Activated naive CD8-positive, alpha-beta T cell treated with anti-CD3 and anti-CD28 coated beads, Interleukin-2, amount 10 ng/mL, durations not matched to agents 7 days and 5 days (primary cell): Measurements from ENCODE around the gene ACAD10. TPM values are rescaled to one million over a fixed set of nuclear protein-coding genes. Genes with fewer than 3 reads are reported as not detected.
"Not testable (repeated sequence)": the region's sequence is repeated elsewhere in the genome, so short reads cannot be mapped to it uniquely, and the experiment has no call there.

ENCODE experiments used
- ATAC-seq: fragments of 150-1000 bp; cut with Tn5 transposase; one replicate; pipeline ENCODE4 v1.10.0; 2021; ENCODE audit warnings: low read depth, moderate library complexity
- POLR2A ChIA-PET: fragments of 350-600 bp; sonication (Branson Sonifier 250); formaldehyde crosslinking; loops from one replicate; lab custom pipeline; 2021; ENCODE audit warnings: antibody characterized with exemption; lab: Charles Lee
- DNase-seq: peaks from one replicate; pipeline ENCODE4 v3.0.0; 2021
- H3K27ac Mint-ChIP-seq: one replicate; pipeline ENCODE4 v1.8.0; 2022; ENCODE audit warnings: mild to moderate bottlenecking, mixed read lengths
- H3K27me3 Mint-ChIP-seq: one replicate; pipeline ENCODE4 v1.8.0; 2022; ENCODE audit warnings: mild to moderate bottlenecking, moderate library complexity, mixed read lengths
- H3K36me3 Mint-ChIP-seq: one replicate; pipeline ENCODE4 v1.8.0; 2021; ENCODE audit warnings: mild to moderate bottlenecking, mixed read lengths
- H3K4me1 Mint-ChIP-seq: one replicate; pipeline ENCODE4 v1.8.0; 2021; ENCODE audit warnings: mixed read lengths
- H3K4me3 Mint-ChIP-seq: one replicate; pipeline ENCODE4 v1.8.0; 2022; ENCODE audit warnings: mild to moderate bottlenecking, moderate library complexity, mixed read lengths
- H3K9me3 Mint-ChIP-seq: one replicate; pipeline ENCODE4 v1.8.0; 2021; ENCODE audit warnings: mixed read lengths
- total RNA-seq, 2 experiments: library from RNA; stranded (reverse); gene quantifications; one replicate each; pipeline ENCODE4 v1.2.3, GENCODE V29; 2021

The ACAD10 gene
- 10 to 100 TPM; 34.1 to 40.3 TPM for total RNA-seq

- POLR2A ChIA-PET: interaction anchor here (0.7 to 1.6 kb wide), 10 partner anchors 9 to 424 kb away, joined by 3 to 9 read pairs (median 6); partner anchors contain the start of genes ATXN2 and MAPKAPK5
- H3K27ac Mint-ChIP-seq: peak within 1 kb of the TSS; percentile 96
These were observed at the start of gene ACAD10, which contains the start of gene BRAP for GRCh38 chr12:111685811-111686573. ACAD10 (plus strand) TSS chr12:111686053; CDS start chr12:111692710, 6,657 bp downstream. BRAP (minus strand) TSS chr12:111685956; CDS start chr12:111685792, 164 bp downstream.

GRCh38 chr12:111636209-111636945 lies 49.5 kb upstream of the ACAD10 start:
- no peaks in the 10 kb centered on the region for H3K36me3 Mint-ChIP-seq
- DNase-seq (no peak), ATAC-seq (no peak)
- no peak overlapping the region for H3K4me3 Mint-ChIP-seq
- H3K4me1 Mint-ChIP-seq: peaks cover 2% of the 10 kb centered on the region
- H3K27ac Mint-ChIP-seq: no peak overlapping the region
- POLR2A ChIA-PET: no interaction called here
- H3K27me3 Mint-ChIP-seq: no peaks in the 10 kb centered on the region
- H3K9me3 Mint-ChIP-seq: no peaks in the 10 kb centered on the region

More at GRCh38 chr12:111685811-111686573, at the start of gene ACAD10, which contains the start of gene BRAP:
- peaks cover 28% of the 10 kb centered on the region for H3K4me1 Mint-ChIP-seq
- H3K27me3 Mint-ChIP-seq: no peaks in the 10 kb centered on the region
- H3K4me3 Mint-ChIP-seq: peak within 1 kb of the TSS; percentile 91
- H3K9me3 Mint-ChIP-seq: no peaks in the 10 kb centered on the region
- DNase-seq (peak; percentile 97), ATAC-seq (peak; percentile 97)
- H3K36me3 Mint-ChIP-seq: peaks cover 9% of the 10 kb centered on the region

GRCh38 chr12:111638556-111638955 lies 47.3 kb upstream of the ACAD10 start:
- H3K4me3 Mint-ChIP-seq: no peak overlapping the region
- ATAC-seq (no peak), DNase-seq (no peak)
- no peak overlapping the region for H3K27ac Mint-ChIP-seq
- POLR2A ChIA-PET: no interaction called here
- H3K4me1 Mint-ChIP-seq: peaks cover 2% of the 10 kb centered on the region
- H3K9me3 Mint-ChIP-seq: no peaks in the 10 kb centered on the region
- no peaks in the 10 kb centered on the region for H3K36me3 Mint-ChIP-seq
- H3K27me3 Mint-ChIP-seq: no peaks in the 10 kb centered on the region

- DNase-seq: no peak
- no peak overlapping the region for H3K4me3 Mint-ChIP-seq
- peaks cover under 1% of the 10 kb centered on the region for H3K4me1 Mint-ChIP-seq
- H3K27ac Mint-ChIP-seq: no peak overlapping the region
- H3K27me3 Mint-ChIP-seq: no peaks in the 10 kb centered on the region
- H3K9me3 Mint-ChIP-seq: no peaks in the 10 kb centered on the region
- H3K36me3 Mint-ChIP-seq: no peaks in the 10 kb centered on the region
- POLR2A ChIA-PET: no interaction called here
- no peak for ATAC-seq
These were observed 45.3 kb upstream of the ACAD10 start for GRCh38 chr12:111640506-111640905.

GRCh38 chr12:111642681-111643426 lies 43.0 kb upstream of the ACAD10 start:
- no peak overlapping the region for H3K27ac Mint-ChIP-seq
- H3K4me3 Mint-ChIP-seq: no peak overlapping the region
- no peaks in the 10 kb centered on the region for H3K9me3 Mint-ChIP-seq
- H3K36me3 Mint-ChIP-seq: peaks cover 10% of the 10 kb centered on the region
- no peak for ATAC-seq
- H3K27me3 Mint-ChIP-seq: no peaks in the 10 kb centered on the region
- POLR2A ChIA-PET: no interaction called here
- H3K4me1 Mint-ChIP-seq: peaks cover 2% of the 10 kb centered on the region
- no peak for DNase-seq

GRCh38 chr12:111643427-111643826 lies 42.4 kb upstream of the ACAD10 start:
- POLR2A ChIA-PET: no interaction called here
- no peak for DNase-seq
- Mint-ChIP-seq H3K36me3 (peaks cover 10% of the 10 kb centered on the region), H3K4me3 (no peak overlapping the region), H3K4me1 (peaks cover 2% of the 10 kb centered on the region), H3K9me3 (no peaks in the 10 kb centered on the region), H3K27ac (no peak overlapping the region), H3K27me3 (no peaks in the 10 kb centered on the region)
- ATAC-seq: no peak

GRCh38 chr12:111645433-111645832 lies 40.4 kb upstream of the ACAD10 start:
- Mint-ChIP-seq H3K4me1 (peaks cover 2% of the 10 kb centered on the region), H3K9me3 (no peaks in the 10 kb centered on the region), H3K27me3 (no peaks in the 10 kb centered on the region), H3K4me3 (no peak overlapping the region), H3K27ac (no peak overlapping the region), H3K36me3 (peaks cover 15% of the 10 kb centered on the region)
- DNase-seq: no peak
- POLR2A ChIA-PET: no interaction called here
- no peak for ATAC-seq

- peaks cover 20% of the 10 kb centered on the region for H3K36me3 Mint-ChIP-seq
- no peaks in the 10 kb centered on the region for H3K9me3 Mint-ChIP-seq
- H3K4me3 Mint-ChIP-seq: no peak overlapping the region
- DNase-seq (no peak), ATAC-seq (no peak)
- POLR2A ChIA-PET: no interaction called here
- H3K27ac Mint-ChIP-seq: no peak overlapping the region
- H3K4me1 Mint-ChIP-seq: peaks cover 2% of the 10 kb centered on the region
- H3K27me3 Mint-ChIP-seq: no peaks in the 10 kb centered on the region
These were observed 34.9 kb upstream of the ACAD10 start for GRCh38 chr12:111650912-111651311.

GRCh38 chr12:111652530-111652929 lies 33.3 kb upstream of the ACAD10 start:
- DNase-seq, ATAC-seq, H3K27me3 Mint-ChIP-seq, H3K4me3 Mint-ChIP-seq, H3K4me1 Mint-ChIP-seq, H3K27ac Mint-ChIP-seq, H3K9me3 Mint-ChIP-seq, POLR2A ChIA-PET: not testable (repeated sequence)
- peaks cover 12% of the 10 kb centered on the region for H3K36me3 Mint-ChIP-seq

- H3K4me1 Mint-ChIP-seq: no peaks in the 10 kb centered on the region
- POLR2A ChIA-PET: no interaction called here
- no peaks in the 10 kb centered on the region for H3K9me3 Mint-ChIP-seq
- H3K27ac Mint-ChIP-seq: no peak overlapping the region
- no peak for DNase-seq
- H3K36me3 Mint-ChIP-seq: peaks cover 16% of the 10 kb centered on the region
- ATAC-seq: no peak
- H3K4me3 Mint-ChIP-seq: no peak overlapping the region
- no peaks in the 10 kb centered on the region for H3K27me3 Mint-ChIP-seq
These were observed 32.3 kb upstream of the ACAD10 start for GRCh38 chr12:111653596-111653995.

GRCh38 chr12:111655356-111655755 lies 30.5 kb upstream of the ACAD10 start:
- no peak overlapping the region for H3K4me3 Mint-ChIP-seq
- H3K4me1 Mint-ChIP-seq: no peaks in the 10 kb centered on the region
- no peak overlapping the region for H3K27ac Mint-ChIP-seq
- DNase-seq: no peak
- POLR2A ChIA-PET: no interaction called here
- no peaks in the 10 kb centered on the region for H3K27me3 Mint-ChIP-seq
- no peaks in the 10 kb centered on the region for H3K9me3 Mint-ChIP-seq
- H3K36me3 Mint-ChIP-seq: peaks cover 18% of the 10 kb centered on the region
- ATAC-seq: no peak

GRCh38 chr12:111656016-111656415 lies 29.8 kb upstream of the ACAD10 start:
- POLR2A ChIA-PET: interaction anchor here (0.6 kb wide), 1 partner anchor 195 kb away, joined by 5 read pairs; no protein-coding TSS in a partner anchor
- Mint-ChIP-seq H3K36me3 (peaks cover 18% of the 10 kb centered on the region), H3K27ac (no peak overlapping the region), H3K9me3 (no peaks in the 10 kb centered on the region), H3K4me3 (no peak overlapping the region), H3K4me1 (peaks cover 2% of the 10 kb centered on the region), H3K27me3 (no peaks in the 10 kb centered on the region)
- ATAC-seq: no peak
- no peak for DNase-seq

GRCh38 chr12:111664499-111664898 lies 21.4 kb upstream of the ACAD10 start:
- POLR2A ChIA-PET: no interaction called here
- DNase-seq (no peak), ATAC-seq (no peak)
- no peak overlapping the region for H3K27ac Mint-ChIP-seq
- H3K27me3 Mint-ChIP-seq: no peaks in the 10 kb centered on the region
- no peaks in the 10 kb centered on the region for H3K9me3 Mint-ChIP-seq
- no peak overlapping the region for H3K4me3 Mint-ChIP-seq
- peaks cover 23% of the 10 kb centered on the region for H3K36me3 Mint-ChIP-seq
- peaks cover 2% of the 10 kb centered on the region for H3K4me1 Mint-ChIP-seq
